Endothelial cell (in vitro differentiated cells): Measurements from ENCODE around the gene ARMC9. TPM values are rescaled to one million over a fixed set of nuclear protein-coding genes. Genes with fewer than 3 reads are reported as not detected.

ENCODE experiments used
- DNase-seq: peaks from one replicate; pipeline ENCODE4 v3.0.0; 2021; ENCODE audit warnings: low spot score
- H3K27ac Mint-ChIP-seq: one replicate; pipeline ENCODE4 v1.8.0; 2021; ENCODE audit warnings: mixed read lengths, inconsistent platforms; ENCODE audit not compliant: unreplicated experiment
- H3K27me3 Mint-ChIP-seq: one replicate; pipeline ENCODE4 v1.8.0; 2021; ENCODE audit warnings: mild to moderate bottlenecking, moderate library complexity, mixed read lengths, inconsistent platforms; ENCODE audit not compliant: unreplicated experiment
- H3K36me3 Mint-ChIP-seq: one replicate; pipeline ENCODE4 v1.8.0; 2021; ENCODE audit warnings: mild to moderate bottlenecking, low read depth, mixed read lengths, inconsistent platforms; ENCODE audit not compliant: unreplicated experiment
- H3K4me1 Mint-ChIP-seq: one replicate; pipeline ENCODE4 v1.8.0; 2021; ENCODE audit warnings: mild to moderate bottlenecking, mixed read lengths, inconsistent platforms; ENCODE audit not compliant: unreplicated experiment
- H3K4me3 Mint-ChIP-seq: one replicate; pipeline ENCODE4 v1.8.0; 2021; ENCODE audit warnings: mild to moderate bottlenecking, mixed read lengths, inconsistent platforms; ENCODE audit not compliant: unreplicated experiment
- H3K9me3 Mint-ChIP-seq: one replicate; pipeline ENCODE4 v1.8.0; 2021; ENCODE audit warnings: mixed read lengths, inconsistent platforms; ENCODE audit not compliant: unreplicated experiment
- total RNA-seq: library from RNA; stranded (reverse); fragmentation: NEBNext Ultra II Directional; extraction: Animal tissue kit (Norgen Biotek cat#: 25700); gene quantifications from one replicate; pipeline ENCODE4 v1.2.1, GENCODE V29; 2021; ENCODE audit not compliant: unreplicated experiment
- TF ChIP-seq, protein P1 (sequence below): fragments of 200-600 bp; sonication (generic); IDR thresholded peaks from one replicate; pipeline ENCODE4 v1.5.0; 2021; ENCODE audit warnings: antibody characterized with exemption; ENCODE audit not compliant: unreplicated experiment

ARMC9 gene
- total RNA-seq, 1 donor from 2014 or later = 18.3 TPM

DNA sequence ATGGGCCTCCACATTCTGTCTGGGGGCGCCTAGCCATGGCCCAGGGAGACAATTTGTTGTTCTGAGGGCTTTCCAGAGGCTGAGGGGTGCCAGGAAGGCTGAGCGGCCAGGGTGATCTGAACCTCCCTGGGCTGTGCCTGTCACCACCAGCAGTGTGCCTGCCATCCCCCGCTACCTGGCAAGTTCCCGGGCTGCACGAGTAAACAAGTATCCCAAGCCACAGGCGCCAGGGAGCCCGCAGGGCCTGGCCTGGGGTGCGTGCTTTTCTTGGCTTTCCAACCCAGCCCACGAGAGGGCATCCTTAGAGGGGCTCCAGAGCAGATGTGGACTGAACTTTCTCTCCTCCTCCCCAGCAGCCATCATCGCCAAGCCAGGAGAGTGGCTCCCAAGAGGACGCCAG lies 162.0 kb downstream of the ARMC9 start:
- Mint-ChIP-seq H3K4me1 (peaks cover 9% of the 10 kb centered on the region), H3K4me3 (no peak overlapping the region), H3K36me3 (no peaks in the 10 kb centered on the region), H3K27me3 (peaks cover 4% of the 10 kb centered on the region), H3K9me3 (no peaks in the 10 kb centered on the region), H3K27ac (no peak overlapping the region)
- TF ChIP-seq, protein P1, sequence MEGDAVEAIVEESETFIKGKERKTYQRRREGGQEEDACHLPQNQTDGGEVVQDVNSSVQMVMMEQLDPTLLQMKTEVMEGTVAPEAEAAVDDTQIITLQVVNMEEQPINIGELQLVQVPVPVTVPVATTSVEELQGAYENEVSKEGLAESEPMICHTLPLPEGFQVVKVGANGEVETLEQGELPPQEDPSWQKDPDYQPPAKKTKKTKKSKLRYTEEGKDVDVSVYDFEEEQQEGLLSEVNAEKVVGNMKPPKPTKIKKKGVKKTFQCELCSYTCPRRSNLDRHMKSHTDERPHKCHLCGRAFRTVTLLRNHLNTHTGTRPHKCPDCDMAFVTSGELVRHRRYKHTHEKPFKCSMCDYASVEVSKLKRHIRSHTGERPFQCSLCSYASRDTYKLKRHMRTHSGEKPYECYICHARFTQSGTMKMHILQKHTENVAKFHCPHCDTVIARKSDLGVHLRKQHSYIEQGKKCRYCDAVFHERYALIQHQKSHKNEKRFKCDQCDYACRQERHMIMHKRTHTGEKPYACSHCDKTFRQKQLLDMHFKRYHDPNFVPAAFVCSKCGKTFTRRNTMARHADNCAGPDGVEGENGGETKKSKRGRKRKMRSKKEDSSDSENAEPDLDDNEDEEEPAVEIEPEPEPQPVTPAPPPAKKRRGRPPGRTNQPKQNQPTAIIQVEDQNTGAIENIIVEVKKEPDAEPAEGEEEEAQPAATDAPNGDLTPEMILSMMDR = no peak
- no peak for DNase-seq

DNA sequence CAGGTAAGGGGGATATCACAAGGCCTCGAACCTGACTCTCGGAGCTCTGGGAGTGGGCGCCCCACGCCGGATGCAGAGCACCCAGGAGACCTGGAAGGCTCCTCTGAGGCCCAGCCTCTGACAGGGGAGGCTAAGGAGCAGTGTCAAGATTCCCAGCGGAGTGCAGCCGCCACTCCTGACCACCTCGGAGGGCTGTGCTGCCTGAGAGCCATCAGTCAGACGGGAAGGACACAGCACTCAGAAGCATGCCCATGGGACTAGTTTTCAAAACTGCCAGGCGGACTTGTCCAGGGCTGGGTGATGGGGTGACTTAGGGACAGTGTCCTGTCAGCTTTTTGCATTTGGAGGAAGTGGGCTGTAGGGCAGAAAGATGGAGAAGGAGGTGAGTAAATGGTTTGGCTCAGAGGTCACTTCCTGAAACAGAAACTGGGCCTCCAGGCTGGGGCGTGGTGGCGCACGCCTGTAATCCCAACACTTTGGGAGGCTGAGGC lies 162.5 kb downstream of the ARMC9 start:
- peaks cover 4% of the 10 kb centered on the region for H3K27me3 Mint-ChIP-seq
- no peak for DNase-seq
- H3K27ac Mint-ChIP-seq = no peak overlapping the region
- no peaks in the 10 kb centered on the region for H3K9me3 Mint-ChIP-seq
- H3K36me3 Mint-ChIP-seq = no peaks in the 10 kb centered on the region
- TF ChIP-seq, protein P1 = no peak
- peaks cover 9% of the 10 kb centered on the region for H3K4me1 Mint-ChIP-seq
- H3K4me3 Mint-ChIP-seq = no peak overlapping the region

DNA sequence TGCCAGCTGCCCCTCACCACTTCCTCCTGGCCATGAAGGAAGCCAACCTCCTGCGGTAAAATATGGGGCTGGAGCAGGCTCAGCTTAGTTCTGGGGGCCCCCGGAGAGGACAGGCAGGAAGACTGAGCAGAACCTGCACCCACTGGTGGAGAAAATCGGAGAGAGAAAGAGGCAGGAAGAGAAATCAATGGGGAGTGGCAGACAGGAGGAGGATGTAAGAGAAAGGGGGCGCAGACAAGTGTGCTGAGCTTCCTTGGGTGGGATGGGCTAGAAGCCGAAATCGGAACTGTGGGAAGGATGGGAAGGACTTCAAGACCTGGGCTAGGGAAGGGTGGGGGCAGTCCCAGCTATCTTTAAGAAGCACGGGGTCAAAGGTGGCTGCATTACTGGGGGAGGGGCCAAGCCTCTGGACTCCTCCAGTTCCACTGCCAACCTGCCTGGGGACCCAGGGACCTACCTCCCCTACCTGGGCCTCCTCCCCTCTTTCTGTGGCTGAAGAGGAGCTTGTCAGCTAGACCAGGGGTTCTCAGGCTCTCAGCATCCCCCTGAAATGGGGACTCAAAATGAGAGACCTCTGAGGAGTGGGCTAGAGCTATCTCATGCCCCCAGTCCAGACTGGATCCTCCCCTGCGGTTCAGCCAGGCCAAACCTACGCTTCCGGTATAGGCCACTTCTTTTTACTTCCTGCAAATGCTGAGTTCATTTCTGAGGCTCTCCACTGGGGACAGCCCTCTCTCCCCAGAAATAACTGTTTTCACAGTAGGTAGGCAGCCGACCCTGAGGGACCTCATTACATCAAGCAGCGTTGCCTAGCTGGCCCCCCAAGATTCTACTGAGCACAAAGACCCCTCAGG lies 163.5 kb downstream of the ARMC9 start:
- TF ChIP-seq, protein P1 = no peak
- H3K4me1 Mint-ChIP-seq = peaks cover 9% of the 10 kb centered on the region
- no peak for DNase-seq
- H3K9me3 Mint-ChIP-seq = no peaks in the 10 kb centered on the region
- H3K27ac Mint-ChIP-seq = no peak overlapping the region
- H3K4me3 Mint-ChIP-seq = no peak overlapping the region
- H3K36me3 Mint-ChIP-seq = no peaks in the 10 kb centered on the region
- peaks cover 4% of the 10 kb centered on the region for H3K27me3 Mint-ChIP-seq

DNA sequence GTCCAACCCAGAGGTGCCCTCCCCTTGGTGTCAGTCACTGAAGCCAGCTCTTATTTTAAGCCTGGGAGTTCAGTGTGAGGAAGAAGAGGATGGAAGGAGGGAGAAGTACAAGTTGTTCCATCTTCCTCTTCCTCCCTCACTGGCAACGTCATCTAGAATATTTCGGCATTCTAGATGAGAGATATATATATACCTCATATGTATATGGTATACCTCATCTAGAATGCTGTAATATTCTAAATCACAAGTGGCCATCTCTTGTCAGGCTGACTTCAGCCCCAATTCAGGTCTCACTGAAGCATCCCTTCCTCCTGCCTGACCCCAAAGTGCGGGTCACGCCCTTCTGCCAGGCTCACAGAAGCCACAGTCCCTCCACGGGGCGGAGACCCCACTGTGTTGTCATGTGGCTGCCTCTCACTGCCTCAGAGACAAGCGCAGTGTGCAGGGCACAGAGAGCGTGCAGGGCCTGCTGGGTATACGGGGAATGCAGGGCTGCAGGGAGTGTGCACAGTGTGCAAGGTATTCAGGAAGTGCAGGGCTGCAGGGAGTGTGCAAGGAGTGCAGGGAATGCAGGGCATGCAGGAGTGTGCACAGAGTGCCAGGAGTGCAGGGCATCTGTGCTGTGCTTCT lies 164.2 kb downstream of the ARMC9 start:
- Mint-ChIP-seq H3K9me3 (no peaks in the 10 kb centered on the region), H3K27me3 (peaks cover 4% of the 10 kb centered on the region), H3K4me3 (no peak overlapping the region), H3K27ac (no peak overlapping the region), H3K36me3 (no peaks in the 10 kb centered on the region), H3K4me1 (peaks cover 9% of the 10 kb centered on the region)
- TF ChIP-seq, protein P1 = no peak
- no peak for DNase-seq

DNA sequence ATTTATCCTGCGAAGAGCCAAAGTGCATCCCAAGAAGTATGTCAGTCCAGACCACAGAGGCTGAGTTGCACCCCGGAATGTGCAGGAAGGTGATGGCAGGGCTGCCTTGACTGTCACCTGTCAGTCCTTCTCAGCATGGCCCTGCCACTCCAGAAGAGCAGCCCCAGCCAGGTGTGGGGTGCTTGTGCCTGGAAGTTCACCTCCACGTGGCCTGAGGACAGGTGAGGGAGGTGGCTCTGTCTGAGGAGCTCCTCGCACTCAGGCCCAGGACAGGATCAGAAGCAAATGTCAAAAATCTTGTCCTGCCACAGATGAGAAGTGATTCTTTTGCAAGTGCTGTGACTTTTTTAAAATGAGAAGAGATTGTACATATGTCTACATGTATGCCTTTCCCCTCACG lies 165.6 kb downstream of the ARMC9 start:
- Mint-ChIP-seq H3K4me1 (peaks cover 9% of the 10 kb centered on the region), H3K27ac (no peak overlapping the region), H3K9me3 (no peaks in the 10 kb centered on the region), H3K4me3 (no peak overlapping the region), H3K36me3 (no peaks in the 10 kb centered on the region), H3K27me3 (peaks cover 4% of the 10 kb centered on the region)
- TF ChIP-seq, protein P1 = no peak
- no peak for DNase-seq
